Sciatic nerve (tissue), 2 donors: ENCODE measurements around the gene MRPL36. TPM values are rescaled to one million over a fixed set of nuclear protein-coding genes. Genes with fewer than 3 reads are reported as not detected.
"Not testable (repeated sequence)": the region's sequence is repeated elsewhere in the genome, so short reads cannot be mapped to it uniquely, and the experiment has no call there.

ENCODE experiments used
- ATAC-seq: fragments of 200-7000 bp; cut with Tn5 transposase; one replicate; pipeline ENCODE4 v1.9.1; 2020; ENCODE audit warnings: mild to moderate bottlenecking, moderate library complexity
- DNase-seq: peaks from one replicate; pipeline ENCODE4 v3.0.0-alpha.2; 2020; ENCODE audit warnings: low spot score
- intact Hi-C: fragments of 100-400 bp; cut with DNase I; formaldehyde crosslinking; loops from one replicate; pipeline ENCODE4 v1.14.2; 2022
- total RNA-seq: library from RNA; stranded (reverse); fragmentation: NEBNext Ultra II Directional; extraction: Animal tissue kit (Norgen Biotek cat#: 25700); gene quantifications from one replicate; pipeline ENCODE4 v1.2.1, GENCODE V29; 2021
- donor health status: DM: no; HTN: no; CAD: no.
- donor health status: DM: no; HTN: no; CAD: no.

The MRPL36 gene
- total RNA-seq, 1 donor from 2014 or later, result 28.4 TPM

DNA sequence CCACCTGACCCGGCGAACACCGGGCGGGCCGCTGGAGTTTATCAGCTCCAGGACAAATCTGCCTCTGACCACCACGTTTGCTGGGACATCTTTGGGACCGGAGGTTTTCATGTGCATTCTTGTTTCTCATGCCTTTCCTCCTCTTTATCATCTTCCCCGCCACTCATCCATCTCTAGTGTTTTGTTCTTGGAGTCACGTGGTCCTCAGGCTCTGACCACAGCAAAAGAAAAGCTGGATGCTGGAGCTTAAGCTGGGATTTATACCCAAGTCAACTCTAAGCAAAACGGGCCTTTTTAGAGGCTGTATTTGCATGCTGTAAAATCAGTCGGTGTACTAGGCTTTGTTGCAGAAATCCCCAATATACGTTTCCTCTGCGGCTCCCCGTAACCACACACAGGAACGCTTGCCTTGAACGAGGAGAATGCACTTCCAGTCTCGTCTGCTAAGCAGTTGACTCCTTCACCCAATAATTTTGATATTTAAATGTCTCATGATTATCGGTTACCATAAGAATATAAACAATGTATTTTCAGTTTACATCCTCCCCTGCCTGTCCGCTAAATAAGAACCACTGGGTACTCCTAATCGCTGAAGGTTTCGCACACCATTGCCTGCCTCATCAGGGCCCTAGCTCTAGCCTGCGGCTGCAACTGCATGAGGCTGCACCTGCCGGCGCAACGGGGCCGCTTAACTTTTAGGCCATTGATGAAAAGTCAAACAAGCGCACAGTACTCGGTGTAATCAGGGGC, 1.0 kb upstream of the MRPL36 start:
- DNase-seq (no peak), ATAC-seq (peak; percentile 59)
- intact Hi-C loops, result no loop called here

DNA sequence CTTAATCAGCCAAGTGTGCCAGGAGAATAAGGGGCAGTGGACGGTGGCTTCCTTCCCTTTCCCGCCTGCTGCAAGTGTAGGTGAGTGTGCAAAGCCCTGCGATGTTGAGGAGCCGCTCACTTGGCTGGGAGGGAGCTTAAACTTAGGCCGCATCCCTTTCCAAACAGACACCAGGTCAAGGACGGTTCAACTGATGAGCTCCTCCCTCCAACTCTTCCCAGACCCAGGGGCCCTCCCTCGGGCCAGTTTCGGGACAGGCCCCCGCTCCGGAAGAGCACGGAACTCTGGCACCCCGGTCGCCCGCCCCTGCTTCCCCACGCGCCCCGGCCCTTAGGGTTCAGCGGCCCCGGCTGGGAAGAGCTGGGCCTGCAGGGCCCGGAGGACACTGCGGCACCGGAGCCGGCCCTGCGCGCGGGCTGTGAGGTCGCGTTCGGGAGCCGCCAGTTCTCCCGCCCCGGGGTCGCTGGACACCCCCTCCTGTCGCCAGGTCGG, 481 bp downstream of the MRPL36 start:
- intact Hi-C loops, result no loop called here
- ATAC-seq (no peak), DNase-seq (peak; percentile 68)

DNA sequence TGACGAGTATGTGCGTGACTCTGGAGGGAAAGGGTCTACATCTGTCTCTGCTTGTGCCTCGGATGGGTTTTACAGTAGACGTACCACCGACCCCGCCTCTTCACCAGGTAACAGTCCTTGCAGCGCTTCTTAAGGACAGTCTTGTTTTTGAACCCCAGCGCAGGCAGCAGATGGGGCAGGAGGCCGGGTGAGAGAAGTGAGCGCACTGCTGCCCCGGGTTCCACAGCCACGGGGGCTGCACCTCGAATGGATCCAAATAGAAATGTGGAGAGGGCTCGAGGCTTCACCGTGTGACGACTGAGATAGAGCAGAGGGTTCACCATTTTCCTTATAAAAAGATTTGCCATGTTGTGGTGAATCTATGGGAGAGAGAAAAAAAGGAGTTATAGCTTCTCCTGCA, 1.0 kb downstream of the MRPL36 start:
- DNase-seq, intact Hi-C loops: not testable (repeated sequence)

DNA sequence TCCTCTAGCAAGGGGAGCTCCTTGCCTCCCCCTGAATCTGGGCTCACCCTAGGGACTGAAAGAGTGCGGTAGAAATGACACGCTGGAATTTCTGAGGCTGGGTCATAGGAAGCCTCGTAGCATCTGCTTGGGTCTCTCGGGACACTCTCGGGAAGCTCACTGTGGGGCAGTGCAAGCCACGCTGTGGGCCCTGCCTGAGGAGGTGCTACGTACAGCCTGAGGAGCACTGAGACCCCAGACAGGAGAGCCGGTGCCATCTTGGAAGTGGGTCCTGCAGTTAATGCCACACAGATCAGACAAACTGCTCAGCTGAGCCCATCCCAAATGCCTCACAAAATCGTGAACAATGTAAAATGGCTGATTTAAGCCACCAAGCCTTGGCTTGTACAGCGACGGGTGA, 1.8 kb downstream of the MRPL36 start:
- intact Hi-C loops, result no loop called here
- DNase-seq (no peak), ATAC-seq (no peak)

More for the DNA sequence above, 1.0 kb downstream of the MRPL36 start:
- not testable (repeated sequence) for ATAC-seq

DNA sequence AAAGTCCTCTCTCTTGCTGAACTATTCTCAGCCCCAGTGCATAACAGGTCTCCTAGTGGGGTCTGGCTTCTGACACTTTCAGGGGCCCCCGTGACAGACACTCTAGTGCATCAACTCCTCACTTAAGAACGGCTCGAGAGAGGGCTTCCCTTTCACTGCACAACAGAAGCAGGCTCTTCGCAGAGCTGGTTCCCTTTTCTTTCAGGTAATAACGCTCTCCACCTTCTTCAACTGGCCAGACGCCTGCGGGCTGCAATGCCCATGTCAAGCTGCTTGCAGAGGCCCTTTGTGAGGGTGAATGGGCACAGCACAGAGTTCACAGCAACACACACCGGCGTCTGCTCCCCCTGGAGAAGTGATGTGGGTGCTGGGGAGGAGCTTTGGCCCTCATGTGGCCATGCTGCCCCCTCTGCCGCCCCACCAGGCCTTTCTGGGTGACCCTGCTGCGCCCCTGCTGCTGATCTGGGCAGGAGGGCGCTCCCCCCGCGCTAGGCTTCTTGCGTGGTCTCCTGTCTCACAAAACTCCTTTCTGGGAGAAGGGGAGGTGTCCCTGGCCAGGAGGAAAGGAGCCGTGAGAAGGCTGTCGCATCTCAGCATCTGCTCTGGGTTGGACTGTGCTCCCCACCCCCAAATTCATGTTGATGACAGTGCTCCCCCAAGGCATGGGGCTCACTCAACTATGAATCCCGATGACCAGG, 2.4 kb downstream of the MRPL36 start:
- DNase-seq, result no peak
- no peak for ATAC-seq
- intact Hi-C loops, result no loop called here

DNA sequence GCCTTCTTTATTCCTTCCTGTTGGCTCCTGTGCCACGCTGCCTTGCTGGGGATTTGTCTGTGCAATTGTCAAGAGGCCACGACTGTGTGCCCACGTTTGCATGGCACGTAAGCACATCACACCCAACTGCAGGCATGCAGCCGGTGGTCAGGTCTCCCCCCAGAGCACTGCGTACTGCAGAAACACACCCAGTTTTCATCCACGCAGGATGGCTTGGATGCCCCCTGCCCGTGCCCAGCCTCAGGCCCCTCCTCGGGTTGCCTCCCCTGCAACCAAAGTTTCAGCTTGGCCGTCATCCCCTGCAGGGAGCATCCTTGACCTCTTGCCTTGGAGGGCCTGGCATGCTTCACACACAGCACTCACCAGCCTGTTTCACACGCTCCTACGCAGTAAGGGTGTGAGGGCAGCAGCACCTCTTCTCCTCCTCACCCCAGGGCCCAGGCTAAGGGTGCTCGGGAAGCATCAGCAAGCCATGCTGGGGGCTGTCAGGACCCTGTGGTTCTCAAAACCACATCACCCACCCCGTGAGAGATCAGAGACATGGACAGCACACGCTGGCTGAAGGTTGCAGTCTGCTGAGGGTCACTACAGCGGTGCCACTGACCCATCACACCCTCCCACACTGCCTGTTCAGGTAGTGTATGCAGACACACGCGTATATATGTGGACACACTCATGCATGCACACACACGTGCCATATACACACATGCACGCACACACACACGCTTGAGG, 3.1 kb downstream of the MRPL36 start:
- no peak for DNase-seq
- intact Hi-C loops, result no loop called here
- ATAC-seq, result no peak

DNA sequence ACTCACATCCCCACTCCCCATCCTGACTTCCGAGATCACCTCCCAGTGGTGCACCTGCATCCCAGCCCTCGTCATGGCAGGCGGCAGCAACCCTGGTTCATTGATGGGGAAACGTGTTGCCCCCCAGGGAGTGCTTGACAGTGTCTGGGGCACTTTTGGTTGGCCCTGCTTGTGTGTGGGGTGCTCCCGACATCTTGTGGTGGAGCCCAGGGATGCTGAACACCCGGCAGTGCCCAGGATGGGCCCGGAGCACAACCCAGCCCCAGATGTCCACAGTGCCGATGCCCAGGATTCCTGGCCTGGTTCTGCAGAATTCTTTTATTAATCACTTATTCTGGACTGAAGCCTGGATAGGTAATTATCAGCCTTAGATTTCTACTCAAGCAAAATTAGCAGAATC, 3.7 kb downstream of the MRPL36 start:
- intact Hi-C loops, result no loop called here
- ATAC-seq, result no peak
- no peak for DNase-seq

DNA sequence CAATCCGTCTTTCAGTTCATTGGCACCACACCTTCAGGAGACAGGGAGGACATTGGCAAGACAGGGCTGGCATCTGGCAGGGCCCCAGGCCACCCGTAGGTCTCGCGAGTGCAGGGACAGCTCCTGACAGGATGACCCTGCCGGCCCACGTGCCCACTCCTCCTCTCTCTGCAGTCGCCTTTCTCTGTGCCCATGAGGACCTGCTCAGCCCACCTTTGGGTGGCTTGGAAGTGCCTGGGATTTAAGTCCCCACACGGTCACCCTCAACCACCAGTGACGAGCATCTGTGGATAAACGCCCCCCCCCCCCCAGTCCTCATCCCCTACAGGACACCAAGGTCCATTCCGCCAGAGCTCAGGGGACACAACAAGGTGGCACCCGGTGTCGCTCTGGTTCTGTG, 4.1 kb downstream of the MRPL36 start:
- no peak for ATAC-seq
- no peak for DNase-seq
- intact Hi-C loops, result no loop called here

DNA sequence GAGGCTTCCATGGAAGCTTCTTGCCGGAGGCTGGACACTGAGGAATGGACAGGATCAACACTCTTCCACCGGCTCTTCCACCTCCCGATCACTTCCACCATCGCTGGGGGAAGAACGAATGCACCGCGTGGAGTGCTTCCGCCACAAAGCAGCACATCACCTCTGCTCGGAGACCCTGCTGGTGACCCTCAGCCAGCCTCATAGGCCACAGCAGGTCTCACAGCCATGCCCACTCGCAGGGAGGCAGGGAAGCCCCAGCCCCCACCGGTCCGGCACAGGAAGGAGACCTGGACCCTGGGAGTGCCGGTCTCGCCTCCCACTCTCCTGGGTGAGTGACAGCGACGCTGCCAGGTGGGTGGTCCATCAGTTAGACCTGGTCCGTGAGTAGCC, 4.7 kb downstream of the MRPL36 start:
- ATAC-seq (no peak), DNase-seq (no peak)
- intact Hi-C loops, result no loop called here

DNA sequence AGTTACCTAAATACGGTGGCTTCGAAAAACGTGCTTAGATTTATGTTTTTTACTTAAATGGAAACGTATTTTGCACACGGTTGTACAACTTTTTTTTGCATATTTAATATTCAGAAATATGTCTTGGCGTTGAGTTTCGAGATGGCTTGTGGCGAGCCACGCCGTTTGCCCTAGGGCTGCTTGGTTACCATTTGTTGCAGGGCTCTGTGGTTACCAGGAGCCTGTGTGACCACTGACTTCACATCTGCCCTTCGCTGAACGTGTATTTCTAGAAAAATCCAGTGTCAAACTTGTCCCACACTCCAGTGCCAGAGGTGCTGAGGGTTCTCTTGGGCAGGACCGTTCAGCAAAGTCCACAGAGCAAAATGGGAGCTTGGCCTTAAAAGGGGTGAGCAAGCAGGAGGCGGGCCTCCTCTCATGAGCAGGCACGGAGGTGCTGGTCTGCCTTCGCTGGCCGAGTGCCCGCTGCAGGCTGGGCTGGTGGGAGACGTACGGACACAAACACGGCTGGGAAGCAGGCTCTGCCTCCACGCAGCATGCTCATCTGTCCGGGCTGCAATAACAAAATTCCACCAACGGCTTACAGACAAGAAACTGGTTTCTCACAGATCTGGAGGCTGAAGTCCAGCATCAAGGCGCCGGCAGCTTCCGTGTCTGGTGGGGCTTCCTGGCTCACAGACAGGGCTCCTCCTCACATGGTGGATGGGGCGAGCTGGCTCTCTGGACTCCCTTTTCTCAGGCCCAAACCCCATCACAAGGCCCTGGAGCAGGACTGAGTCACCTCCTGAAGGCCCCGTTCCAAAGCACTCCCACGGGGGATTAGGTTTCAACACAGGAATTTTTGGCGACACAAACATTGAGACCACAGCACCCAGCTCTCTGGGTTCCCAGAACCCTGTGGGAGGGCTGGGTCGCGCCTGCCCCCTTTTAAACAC, 5.4 kb downstream of the MRPL36 start:
- no peak for ATAC-seq
- intact Hi-C loops, result no loop called here
- no peak for DNase-seq

DNA sequence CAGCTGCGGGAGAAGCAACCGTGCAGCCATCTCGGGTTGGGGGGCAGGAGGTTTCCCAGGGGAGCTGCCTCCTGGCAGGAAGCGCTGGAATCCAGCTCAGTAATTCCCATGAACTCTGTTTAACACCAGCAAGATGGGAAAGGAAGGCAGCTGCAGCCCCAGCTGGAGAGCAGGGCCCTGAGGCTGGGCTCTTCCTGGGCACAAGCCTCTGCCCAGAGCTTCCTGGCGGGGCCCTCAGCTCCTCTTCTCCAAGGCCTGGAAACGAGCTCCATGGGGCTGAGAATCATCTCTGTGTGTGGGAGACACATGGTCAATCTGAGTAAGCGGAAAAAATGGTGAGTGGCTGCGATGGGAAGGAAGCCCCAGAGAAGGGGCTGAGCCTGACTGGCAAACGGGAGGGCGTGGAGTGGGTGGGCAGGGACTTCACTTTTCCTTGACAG, 6.3 kb downstream of the MRPL36 start:
- no peak for DNase-seq
- intact Hi-C loops, result no loop called here

DNA sequence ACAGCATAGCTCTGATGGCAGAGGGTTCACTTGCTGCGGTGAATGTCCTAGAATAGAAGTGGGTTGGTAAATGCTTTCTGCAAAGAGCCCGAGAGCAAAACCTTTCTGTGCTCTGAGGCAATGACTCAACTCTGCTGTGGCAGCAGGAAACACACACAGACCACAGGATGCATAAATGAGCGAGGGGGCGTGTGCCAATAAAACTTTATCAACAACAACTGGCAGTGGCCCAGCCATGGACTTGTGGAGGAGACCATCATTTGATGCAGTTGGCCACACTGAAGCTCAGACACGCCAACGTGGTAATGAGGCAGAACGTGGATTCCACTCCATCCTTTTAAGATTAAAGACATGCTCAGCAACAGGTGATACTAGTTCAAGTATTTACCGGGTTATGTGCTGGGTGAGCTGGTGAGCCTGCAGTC, 6.8 kb downstream of the MRPL36 start:
- intact Hi-C loops, result no loop called here
- ATAC-seq, result no peak
- peak; percentile 48 for DNase-seq

More for the DNA sequence above, 6.3 kb downstream of the MRPL36 start:
- ATAC-seq, result no peak

DNA sequence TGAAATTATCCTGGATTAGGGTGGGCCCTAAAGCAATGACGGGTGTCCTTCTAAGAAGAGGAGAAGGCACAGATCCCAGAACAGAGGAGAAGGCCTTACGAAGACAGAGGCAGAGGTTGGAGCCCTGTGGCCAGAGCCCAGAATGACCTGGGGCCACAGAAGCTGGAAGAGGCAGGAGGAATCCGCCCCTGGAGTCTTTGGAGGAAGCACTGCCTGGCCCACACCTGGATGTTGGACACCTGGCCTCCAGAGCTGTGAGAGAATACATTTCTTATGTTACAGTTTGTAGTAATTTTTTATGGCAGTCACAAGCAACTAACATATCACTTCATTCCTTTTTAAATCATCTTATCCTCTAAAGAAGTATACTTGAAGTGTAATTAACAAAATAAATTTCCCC, 8.5 kb downstream of the MRPL36 start:
- peak; percentile 25 for DNase-seq

DNA sequence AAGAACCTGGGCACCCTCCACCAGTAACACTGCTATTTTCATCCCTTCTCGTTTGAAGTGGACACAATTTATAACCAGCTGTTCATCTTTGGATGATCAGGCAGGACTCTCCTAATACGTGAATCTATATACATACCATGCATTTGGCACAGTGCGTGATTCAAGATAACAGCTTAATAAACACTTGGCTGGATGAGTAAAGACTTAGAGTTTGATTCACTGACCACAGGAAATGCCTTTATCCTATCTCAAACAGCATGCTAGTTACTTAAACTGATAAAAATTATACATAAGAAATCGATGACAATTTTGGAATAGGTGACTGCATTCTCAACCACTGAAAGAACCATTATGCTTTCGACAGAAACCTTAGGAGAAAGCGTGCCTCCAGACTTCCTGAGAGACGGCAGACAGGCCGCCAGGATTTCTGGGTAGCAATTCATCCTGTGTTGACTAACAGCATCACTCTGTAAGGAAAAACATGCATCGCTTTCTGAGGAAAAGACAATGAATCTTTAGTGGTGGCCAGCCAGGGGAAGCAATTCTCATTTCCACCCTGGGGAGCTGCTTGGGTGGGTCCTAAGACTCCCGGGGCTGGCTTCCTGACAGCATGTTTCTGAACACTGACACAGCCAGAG, 9.7 kb downstream of the MRPL36 start:
- intact Hi-C loops, result no loop called here
- DNase-seq, result peak; percentile 35

More for the DNA sequence above, 8.5 kb downstream of the MRPL36 start:
- no peak for ATAC-seq
- intact Hi-C loops, result no loop called here

DNA sequence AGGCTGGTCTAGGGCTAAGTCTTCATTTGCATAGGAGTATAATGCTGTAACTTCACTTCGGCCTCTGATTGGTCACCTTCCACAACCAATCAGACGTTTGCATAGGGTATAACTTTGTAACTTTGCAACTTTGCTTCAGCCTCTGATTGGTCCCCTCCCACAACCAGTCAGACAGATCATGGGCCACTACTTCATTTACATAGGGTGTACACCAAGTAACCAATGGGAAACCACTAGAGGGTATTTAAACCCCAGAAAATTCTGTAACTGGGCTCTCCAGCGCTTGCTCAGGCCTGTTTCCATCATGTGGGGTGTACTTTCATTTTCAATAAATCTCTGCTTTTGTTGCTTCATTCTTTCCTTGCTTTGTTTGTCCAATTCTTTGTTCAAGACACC, 10.2 kb downstream of the MRPL36 start:
- DNase-seq, ATAC-seq, intact Hi-C loops: not testable (repeated sequence)

More for the DNA sequence above, 9.7 kb downstream of the MRPL36 start:
- no peak for ATAC-seq

DNA sequence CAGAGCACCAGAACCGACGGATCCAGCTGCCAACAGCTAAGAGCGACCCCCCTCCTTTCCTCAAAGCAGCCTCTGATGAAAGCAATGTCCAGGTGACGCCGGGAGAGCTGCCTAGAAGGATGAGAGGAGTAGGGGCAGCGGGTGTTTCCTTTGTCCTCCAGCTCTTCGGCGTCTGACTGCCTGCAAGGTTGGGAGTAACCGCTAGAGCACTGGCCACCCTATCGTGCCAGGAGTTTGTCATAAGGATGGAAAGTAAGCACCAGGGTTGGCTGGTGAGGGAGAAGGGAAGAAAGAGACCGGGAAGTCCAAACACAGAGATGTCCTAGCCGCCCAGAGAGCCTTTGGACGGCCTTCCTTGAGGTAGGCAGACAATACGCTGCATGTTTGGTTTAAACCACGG, 10.8 kb downstream of the MRPL36 start:
- intact Hi-C loops, result no loop called here
- ATAC-seq (no peak), DNase-seq (peak; percentile 46)

DNA sequence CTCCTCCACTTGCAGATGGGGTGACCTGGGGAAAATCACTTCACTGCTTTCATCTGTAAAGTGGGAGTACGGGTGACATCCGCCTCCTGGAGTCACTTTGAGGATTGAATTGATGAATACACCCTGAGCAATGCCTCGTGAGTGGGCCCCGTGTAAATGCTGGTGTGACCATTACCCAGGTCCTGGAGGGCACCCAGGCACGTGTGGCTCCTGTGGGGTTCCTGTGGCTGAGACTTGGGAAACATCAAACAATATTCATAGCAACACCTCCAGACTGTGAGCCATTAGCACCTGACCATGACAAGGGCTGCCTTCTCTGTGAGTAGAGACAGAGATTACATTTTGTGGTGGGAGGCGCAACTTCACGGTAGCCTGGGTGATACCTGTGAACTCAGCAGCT, 11.4 kb downstream of the MRPL36 start:
- no peak for ATAC-seq
- peak; percentile 49 for DNase-seq
- intact Hi-C loops, result no loop called here

DNA sequence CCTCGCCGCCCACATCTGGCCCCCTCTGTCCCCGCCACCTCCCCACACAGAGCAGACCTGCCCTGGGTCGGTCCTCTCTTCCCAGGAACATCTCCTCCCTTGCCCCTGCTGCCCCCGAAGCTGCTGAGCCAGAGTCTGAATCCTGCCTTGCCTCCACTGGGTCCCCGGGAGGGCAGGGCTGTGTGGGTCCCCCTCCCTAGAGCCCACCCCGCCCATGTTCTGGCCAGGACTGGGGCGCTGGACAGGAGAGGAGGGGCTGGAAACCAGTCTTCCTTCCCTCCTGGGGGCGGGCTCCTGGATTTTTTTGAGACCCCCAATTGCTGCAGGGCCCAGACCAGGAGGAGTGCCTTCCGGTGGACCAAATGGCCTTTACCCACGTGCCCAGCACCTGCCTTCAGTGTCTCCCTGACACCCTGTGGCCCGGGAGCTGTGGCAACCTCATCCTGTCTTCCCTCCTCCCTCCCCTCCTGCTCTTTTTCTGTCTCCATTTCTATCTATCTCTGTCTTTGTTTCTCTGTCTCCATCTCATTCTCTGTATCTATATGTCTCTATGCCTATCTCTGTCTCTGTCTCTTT, 12.1 kb downstream of the MRPL36 start:
- DNase-seq (peak; percentile 27), ATAC-seq (no peak)
- intact Hi-C loops, result no loop called here
